OCI-LY1 (cell line): ENCODE data around the gene ZBTB20.

Experiments
- H2AFZ ChIP-seq: fragments of 200-600 bp; sonication (generic), shearing (Covaris generic); 2 replicates; pipeline ENCODE4 v1.6.0; 2014; ENCODE audit warnings: antibody characterized with exemption, mild to moderate bottlenecking, low read length
- H3F3A ChIP-seq: fragments of 200-600 bp; sonication (generic), shearing (Covaris generic); 2 replicates; pipeline ENCODE4 v1.6.0; 2014; ENCODE audit warnings: mild to moderate bottlenecking, antibody characterized with exemption, low read length, moderate library complexity; ENCODE audit not compliant: insufficient read depth
- H3K27ac ChIP-seq: fragments of 200-600 bp; sonication (generic); 2 replicates; pipeline ENCODE4 v1.5.1; 2014; ENCODE audit warnings: low read length, mixed run types, mild to moderate bottlenecking, low read depth; ENCODE audit not compliant: poor library complexity, severe bottlenecking
- H3K27me3 ChIP-seq: fragments of 200-600 bp; sonication (generic); 2 replicates; pipeline ENCODE4 v1.6.0; 2014; ENCODE audit warnings: antibody characterized with exemption, mild to moderate bottlenecking, low read length, moderate library complexity; ENCODE audit not compliant: insufficient read depth
- H3K36me3 ChIP-seq: fragments of 200-600 bp; sonication (generic); 2 replicates; pipeline ENCODE4 v1.6.1; 2014; ENCODE audit warnings: mild to moderate bottlenecking, antibody characterized with exemption, low read length, moderate library complexity, mixed read lengths; ENCODE audit not compliant: insufficient read depth
- H3K4me1 ChIP-seq: fragments of 200-600 bp; sonication (generic); 2 replicates; pipeline ENCODE4 v1.5.1; 2014; ENCODE audit warnings: mild to moderate bottlenecking, low read length, moderate library complexity; ENCODE audit not compliant: insufficient read depth, severe bottlenecking
- H3K4me2 ChIP-seq: fragments of 200-600 bp; sonication (generic), shearing (Covaris generic); 2 replicates; pipeline ENCODE4 v1.6.1; 2014; ENCODE audit warnings: low read length
- H3K4me3 ChIP-seq: fragments of 200-600 bp; sonication (generic); 2 replicates; pipeline ENCODE4 v1.5.1; 2014; ENCODE audit warnings: low read length, low read depth, mild to moderate bottlenecking, mixed read lengths; ENCODE audit not compliant: poor library complexity, severe bottlenecking
- H3K79me2 ChIP-seq: fragments of 200-600 bp; shearing (Covaris generic); 2 replicates; pipeline ENCODE4 v1.6.1; 2016; ENCODE audit warnings: mixed run types, low read length, mixed read lengths; ENCODE audit not compliant: insufficient read depth
- H3K9ac ChIP-seq: fragments of 200-600 bp; sonication (generic), shearing (Covaris generic); 2 replicates; pipeline ENCODE4 v1.6.1; 2014; ENCODE audit warnings: mild to moderate bottlenecking, low read length, mixed read lengths
- H3K9me2 ChIP-seq: fragments of 200-600 bp; sonication (generic), shearing (Covaris generic); 2 replicates; pipeline ENCODE4 v1.6.1; 2014; ENCODE audit warnings: low read depth, mild to moderate bottlenecking, low read length, mixed read lengths
- H3K9me3 ChIP-seq: fragments of 200-600 bp; shearing (Covaris generic); 2 replicates; pipeline ENCODE4 v1.6.1; 2014; ENCODE audit warnings: low read length, mixed read lengths
- H4K20me1 ChIP-seq: fragments of 200-600 bp; sonication (generic), shearing (Covaris generic); 2 replicates; pipeline ENCODE4 v1.6.0; 2016; ENCODE audit warnings: mild to moderate bottlenecking, low read length; ENCODE audit not compliant: insufficient read depth
- CTCF ChIP-seq: fragments of 200-600 bp; sonication (generic), shearing (Covaris generic); IDR thresholded peaks from 2 replicates; pipeline ENCODE4 v1.5.1; 2017; ENCODE audit warnings: mild to moderate bottlenecking, antibody characterized with exemption, low read length, moderate library complexity, mixed read lengths
- EZH2 ChIP-seq: fragments of 200-600 bp; sonication (generic), shearing (Covaris generic); IDR thresholded peaks from 2 replicates; pipeline ENCODE4 v1.8.0; 2017; ENCODE audit warnings: borderline replicate concordance, mixed run types, mild to moderate bottlenecking, antibody characterized with exemption, low read length, moderate library complexity, mixed read lengths

The ZBTB20 gene

GRCh38 chr3:114295946-114296345 is 851.1 kb downstream of the ZBTB20 start:
- Histone ChIP-seq H3K36me3 (no peaks in the 10 kb centered on the region), H3K9me2 (no peaks in the 10 kb centered on the region), H4K20me1 (no peaks in the 10 kb centered on the region), H3K9me3 (no peaks in the 10 kb centered on the region), H3K4me1 (peaks cover 14% of the 10 kb centered on the region), H3K79me2 (no peaks in the 10 kb centered on the region), H3K4me3 (no peak overlapping the region), H2AFZ (no peak overlapping the region), H3F3A (no peaks in the 10 kb centered on the region), H3K9ac (no peak overlapping the region), H3K4me2 (no peak overlapping the region), H3K27ac (no peak overlapping the region), H3K27me3 (no peaks in the 10 kb centered on the region)
- TF ChIP-seq EZH2 (no peak), CTCF (no peak)

GRCh38 chr3:114294940-114295480 is 852.1 kb downstream of the ZBTB20 start:
- Histone ChIP-seq H3K9me2 (no peaks in the 10 kb centered on the region), H3K4me1 (peaks cover 20% of the 10 kb centered on the region), H3K4me3 (no peak overlapping the region), H2AFZ (no peak overlapping the region), H3K9ac (no peak overlapping the region), H4K20me1 (no peaks in the 10 kb centered on the region), H3K27ac (no peak overlapping the region), H3F3A (no peaks in the 10 kb centered on the region), H3K79me2 (no peaks in the 10 kb centered on the region), H3K9me3 (no peaks in the 10 kb centered on the region), H3K27me3 (no peaks in the 10 kb centered on the region), H3K36me3 (no peaks in the 10 kb centered on the region), H3K4me2 (no peak overlapping the region)
- TF ChIP-seq EZH2 = no peak
- no peak for TF ChIP-seq CTCF

- Histone ChIP-seq H3F3A (no peaks in the 10 kb centered on the region), H3K27ac (no peak within 1 kb of the TSS), H3K9me3 (no peaks in the 10 kb centered on the region), H3K4me1 (peaks cover 20% of the 10 kb centered on the region), H3K27me3 (no peaks in the 10 kb centered on the region), H4K20me1 (no peaks in the 10 kb centered on the region), H2AFZ (no peak within 1 kb of the TSS), H3K79me2 (no peaks in the 10 kb centered on the region), H3K9me2 (no peaks in the 10 kb centered on the region), H3K36me3 (no peaks in the 10 kb centered on the region), H3K4me2 (no peak within 1 kb of the TSS), H3K9ac (no peak within 1 kb of the TSS), H3K4me3 (no peak within 1 kb of the TSS)
- TF ChIP-seq CTCF (no peak), EZH2 (no peak)
These were observed 853.1 kb downstream of the ZBTB20 start, which contains the start of gene TIGIT for GRCh38 chr3:114293838-114294535. Gene TIGIT (plus strand): TSS chr3:114294028. CDS start chr3:114294062, 34 bp downstream.
